ENCODE results near the gene FKBP2. TPM values are rescaled to one million over a fixed set of nuclear protein-coding genes. Genes with fewer than 3 reads are reported as not detected.

FKBP2 gene
- total RNA-seq, 1 experiment from 2014 or later, result 41.0 TPM

GRCh38 chr11:64276653-64277431 is 35.9 kb downstream of the FKBP2 start:
- Histone ChIP-seq H2BK20ac (ENCODE audit: low read depth, low read length, poor library complexity, severe bottlenecking) (no peak overlapping the region), H2BK5ac (ENCODE audit: insufficient read length, low read length) (no peak overlapping the region), H3K79me2 (ENCODE audit: insufficient read depth, low read length) (no peaks in the 10 kb centered on the region), H3K9me3 (ENCODE audit: control insufficient read depth, low read depth, low read length) (no peaks in the 10 kb centered on the region), H3K4me1 (ENCODE audit: insufficient read depth, low read length) (no peaks in the 10 kb centered on the region), H3K14ac (ENCODE audit: insufficient read depth, low read length) (no peak overlapping the region), H4K91ac (ENCODE audit: insufficient read length, low read depth, low read length) (no peak overlapping the region), H2BK15ac (ENCODE audit: low read depth, low read length) (no peak overlapping the region), H4K20me1 (ENCODE audit: control insufficient read depth, insufficient read depth, insufficient read length) (peaks cover 2% of the 10 kb centered on the region), H3K18ac (ENCODE audit: insufficient read length, low read depth, low read length) (no peak overlapping the region), H3K9ac (ENCODE audit: extremely low read depth, insufficient read length, low read length) (no peak overlapping the region), H4K8ac (replicated peaks; ENCODE audit: insufficient read length, low read depth, low read length) (no peak overlapping the region), H3K56ac (ENCODE audit: insufficient read length, low read depth, low read length) (no peak overlapping the region), H3K79me1 (ENCODE audit: insufficient read depth, low read depth, low read length, poor library complexity, severe bottlenecking) (no peaks in the 10 kb centered on the region), H3K4ac (ENCODE audit: low read depth, low read length) (no peak overlapping the region), H3K23me2 (ENCODE audit: insufficient read length, low read depth, low read length, poor library complexity, severe bottlenecking) (peaks cover under 1% of the 10 kb centered on the region), H3K27me3 (ENCODE audit: insufficient read depth, low read length) (no peaks in the 10 kb centered on the region), H2BK120ac (ENCODE audit: low read depth, low read length, poor library complexity, severe bottlenecking) (no peak overlapping the region), H3K23ac (ENCODE audit: insufficient read length, low read depth, low read length) (no peak overlapping the region), H4K5ac (ENCODE audit: insufficient read length, low read depth, low read length) (no peak overlapping the region), H2AK5ac (ENCODE audit: insufficient read length, low read length) (no peak overlapping the region), H3K27ac (ENCODE audit: insufficient read length, low read depth, low read length) (no peak overlapping the region), H2AFZ (ENCODE audit: low read length) (no peak overlapping the region), H2BK12ac (ENCODE audit: insufficient read length, low read depth, low read length) (no peak overlapping the region), H3K4me2 (ENCODE audit: insufficient read depth, insufficient read length, low read length) (no peak overlapping the region), H3T11ph (ENCODE audit: low read length) (no peak overlapping the region)
- Mint-ChIP-seq H3K4me1 (peaks cover 10 to 15% of the 10 kb centered on the region in 2 experiments), H3K9me3 (no peaks in the 10 kb centered on the region), H3K36me3 (ENCODE audit: insufficient read depth in 1 of 3, low read depth in 3 of 3) (peaks cover 0 to 16% (median 15%) of the 10 kb centered on the region in 3 experiments; a peak in 5 of 7 replicates), H3K27ac (no peak overlapping the region), H3K27me3 (ENCODE audit: low read depth) (no peaks in the 10 kb centered on the region; the same call in none of the 2 replicates), H3K4me3 (no peak overlapping the region)
- no peak for DNase-seq
- TF ChIP-seq, protein P1, sequence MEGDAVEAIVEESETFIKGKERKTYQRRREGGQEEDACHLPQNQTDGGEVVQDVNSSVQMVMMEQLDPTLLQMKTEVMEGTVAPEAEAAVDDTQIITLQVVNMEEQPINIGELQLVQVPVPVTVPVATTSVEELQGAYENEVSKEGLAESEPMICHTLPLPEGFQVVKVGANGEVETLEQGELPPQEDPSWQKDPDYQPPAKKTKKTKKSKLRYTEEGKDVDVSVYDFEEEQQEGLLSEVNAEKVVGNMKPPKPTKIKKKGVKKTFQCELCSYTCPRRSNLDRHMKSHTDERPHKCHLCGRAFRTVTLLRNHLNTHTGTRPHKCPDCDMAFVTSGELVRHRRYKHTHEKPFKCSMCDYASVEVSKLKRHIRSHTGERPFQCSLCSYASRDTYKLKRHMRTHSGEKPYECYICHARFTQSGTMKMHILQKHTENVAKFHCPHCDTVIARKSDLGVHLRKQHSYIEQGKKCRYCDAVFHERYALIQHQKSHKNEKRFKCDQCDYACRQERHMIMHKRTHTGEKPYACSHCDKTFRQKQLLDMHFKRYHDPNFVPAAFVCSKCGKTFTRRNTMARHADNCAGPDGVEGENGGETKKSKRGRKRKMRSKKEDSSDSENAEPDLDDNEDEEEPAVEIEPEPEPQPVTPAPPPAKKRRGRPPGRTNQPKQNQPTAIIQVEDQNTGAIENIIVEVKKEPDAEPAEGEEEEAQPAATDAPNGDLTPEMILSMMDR (conservative IDR thresholded peaks at IDR 0.05), result no peak
- WGBS (ENCODE audit: extremely low coverage, insufficient read length, low lambda C conversion rate), result no CpG with 5 or more reads among the region's 17 CpGs
